K562 (cell line): ENCODE measurements around the gene AIG1. TPM values are rescaled to one million over a fixed set of nuclear protein-coding genes. Genes with fewer than 3 reads are reported as not detected.

Source experiments
- BRD9 ChIP-seq: fragments of 450-650 bp; IDR thresholded peaks from 2 replicates; pipeline ENCODE4 v1.6.1; 2018; ENCODE audit warnings: low read depth; ENCODE audit not compliant: partially characterized antibody
- CBFB ChIP-seq: sonication (generic); formaldehyde crosslinking; IDR thresholded peaks from 2 replicates; pipeline ENCODE4 v1.4.0; 2020; ENCODE audit warnings: mild to moderate bottlenecking, missing genetic modification reagents
- CBX8 ChIP-seq: fragments of 200-600 bp; sonication (generic); IDR thresholded peaks from 2 replicates; pipeline ENCODE4 v1.6.1; 2012; ENCODE audit warnings: borderline replicate concordance, mixed run types, low read depth, mild to moderate bottlenecking, moderate library complexity, mixed read lengths, low read length, control low read depth, inconsistent platforms; ENCODE audit not compliant: poor library complexity, severe bottlenecking; ENCODE audit errors: extremely low read depth
- FOXA3 ChIP-seq, 2 experiments: fragments of 450-650 bp in 1 of 2; sonication (generic) in 1 of 2; formaldehyde crosslinking; IDR thresholded peaks in 1 of 2; conservative IDR thresholded peaks in 1 of 2; 2 replicates each; pipeline versions ENCODE4 v1.4.0 to v1.8.0; 2020 to 2022; ENCODE audit warnings: mild to moderate bottlenecking in 2 of 2, missing genetic modification reagents in 1 of 2
- GABPA ChIP-seq: fragments of 200-800 bp; sonication (Bioruptor generic); conservative IDR thresholded peaks from 2 replicates; pipeline ENCODE4 v1.6.1; 2016; ENCODE audit warnings: low read depth, missing genetic modification characterization, missing compliant biosample characterization
- GTF2A2 ChIP-seq: IDR thresholded peaks from 2 replicates; pipeline ENCODE4 v1.6.1; 2016; ENCODE audit warnings: mild to moderate bottlenecking, missing genetic modification characterization, missing compliant biosample characterization
- HDAC1 ChIP-seq, 2 experiments: fragments of 450-650 bp; IDR thresholded peaks; 2 replicates each; pipeline ENCODE4 v1.6.1; 2016 to 2017; ENCODE audit warnings: inconsistent platforms in 1 of 2, mild to moderate bottlenecking in 1 of 2, moderate library complexity in 1 of 2
- NCOA1 ChIP-seq: fragments of 450-650 bp; IDR thresholded peaks from 2 replicates; pipeline ENCODE4 v1.6.1; 2016; ENCODE audit warnings: low read depth
- POLR2AphosphoS5 ChIP-seq: IDR thresholded peaks from 2 replicates; pipeline ENCODE4 v1.6.1; 2011; ENCODE audit warnings: mild to moderate bottlenecking, low read depth, low read length, moderate library complexity; ENCODE audit not compliant: control insufficient read depth, insufficient read depth
- RAD21 ChIP-seq, 2 experiments: fragments of 250-450 bp in 1 of 2; fragments of 450-650 bp in 1 of 2; sonication (Bioruptor Pico) in 1 of 2; formaldehyde crosslinking in 1 of 2; IDR thresholded peaks in 1 of 2; conservative IDR thresholded peaks in 1 of 2; 2 replicates each; pipeline versions ENCODE4 v1.4.0 to v1.8.0; 2020 to 2022; ENCODE audit warnings: mild to moderate bottlenecking in 2 of 2, moderate library complexity in 1 of 2
- TAF1 ChIP-seq: IDR thresholded peaks from 2 replicates; pipeline ENCODE4 v1.6.1; 2011; ENCODE audit warnings: mild to moderate bottlenecking, low read length, moderate library complexity; ENCODE audit not compliant: insufficient read depth, control insufficient read depth, severe bottlenecking; ENCODE audit errors: extremely low read depth
- TEAD4 ChIP-seq, 2 experiments: sonication (generic) in 1 of 2; formaldehyde crosslinking in 1 of 2; IDR thresholded peaks; 2 replicates each; pipeline versions ENCODE4 v1.6.1 to v1.8.0; 2012 to 2022; ENCODE audit warnings: borderline replicate concordance in 1 of 2, inconsistent platforms in 1 of 2, low read length in 1 of 2, mild to moderate bottlenecking in 1 of 2, missing genetic modification reagents in 1 of 2
- ZFP1 ChIP-seq: fragments of 450-650 bp; formaldehyde crosslinking; IDR thresholded peaks from 2 replicates; pipeline ENCODE4 v1.4.0; 2020; ENCODE audit warnings: mild to moderate bottlenecking, mixed read lengths
- ZNF12 ChIP-seq: sonication (generic); formaldehyde crosslinking; IDR thresholded peaks from 2 replicates; pipeline ENCODE4 v1.4.0; 2020; ENCODE audit warnings: mild to moderate bottlenecking, missing genetic modification reagents
- ZNF609 ChIP-seq: sonication (generic); formaldehyde crosslinking; IDR thresholded peaks from 2 replicates; pipeline ENCODE4 v1.8.1; 2023; ENCODE audit warnings: missing genetic modification reagents, mild to moderate bottlenecking, borderline replicate concordance
- polyA plus RNA-seq, 8 experiments: library from polyadenylated mRNA; depleted of rRNA in 4 of 8; stranded (reverse) in 5 of 8; unstranded in 3 of 8; fragments of >200 nt; fragmentation: Nextera tagmentation in 2 of 8; fragmentation: Illumina TruSeq in 1 of 8; extraction: Ambion mirVana in 2 of 8; extraction: Trizol in 1 of 8; gene quantifications; 2 replicates each; pipeline versions ENCODE4 v1.2.1 to v1.2.3, GENCODE V29; 2011 to 2014; ENCODE audit warnings: inconsistent platforms in 1 of 8, missing spikeins in 1 of 8
- total RNA-seq, 7 experiments: library from RNA; depleted of rRNA in 6 of 7; stranded (reverse); fragments of >200 nt in 6 of 7; fragmentation: Illumina TruSeq in 2 of 7; extraction: Trizol in 2 of 7; gene quantifications; 2 replicates each; pipeline versions ENCODE4 v1.2.1 to v1.2.3, GENCODE V29; 2011 to 2021; ENCODE audit warnings: low replicate concordance in 1 of 7
- TF ChIP-seq, protein P1 (sequence below): fragments of 450-650 bp; formaldehyde crosslinking; IDR thresholded peaks from 2 replicates; pipeline ENCODE4 v1.4.0; 2020; ENCODE audit warnings: mild to moderate bottlenecking, mixed read lengths

The AIG1 gene
- total and polyA plus RNA-seq, 9 of the 15 experiments (the other 6 are each of a cell fraction or from before 2014, with no cell fraction given), result 74.8 to 333 (median 127) TPM

DNA sequence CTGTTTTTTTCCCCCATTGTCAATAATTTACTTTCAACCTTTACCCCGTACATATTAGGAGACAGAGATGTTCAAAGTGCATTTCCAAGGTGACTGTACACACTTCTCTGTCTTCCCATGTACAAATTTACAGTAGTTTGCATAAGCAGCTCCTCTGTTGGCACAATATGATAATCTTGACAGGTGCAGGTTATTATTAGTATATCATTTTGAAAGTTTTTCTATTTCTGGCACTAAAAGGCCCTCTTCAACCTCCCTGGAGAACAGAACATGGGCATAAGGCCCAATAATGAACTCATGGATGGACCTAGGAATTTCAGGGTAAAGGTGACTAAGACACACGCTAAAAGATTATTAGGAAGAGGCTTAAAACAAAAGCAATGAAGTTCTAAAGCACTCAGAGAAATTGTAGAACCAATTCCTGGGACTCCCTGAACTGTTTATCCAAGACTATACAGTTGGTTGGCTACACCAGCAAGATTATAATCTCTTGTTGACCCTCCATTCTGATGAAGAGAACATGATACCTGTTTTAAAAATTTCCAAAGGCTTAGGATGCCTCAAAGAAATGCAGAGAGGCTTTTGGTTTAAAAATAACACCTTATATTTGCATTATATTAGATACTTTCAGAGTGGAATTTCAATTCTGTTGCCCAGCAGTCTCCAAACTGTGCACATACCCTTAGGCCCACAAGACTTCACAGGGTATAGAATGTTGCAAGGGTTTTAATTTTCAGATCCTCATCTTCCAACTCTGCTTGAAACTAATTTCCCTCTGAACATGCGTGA, 1.1 kb downstream of the AIG1 start (continued):
- TF ChIP-seq POLR2AphosphoS5 (no peak), GTF2A2 (tag) (no peak), GABPA (tag) (no peak), ZNF609 (CRISPR knock-in tag) (no peak), TAF1 (no peak), TEAD4 (IDR thresholded peaks at IDR 0.05; ENCODE audit: low read length) (no peak), TEAD4 (CRISPR knock-in tag; IDR thresholded peaks at IDR 0.05; ENCODE audit: borderline replicate concordance) (no peak), ZNF12 (no peak), RAD21 (CRISPR knock-in tag; conservative IDR thresholded peaks at IDR 0.05 in 1 of 2, IDR thresholded peaks at IDR 0.05 in 1 of 2) (no peak), CBFB (no peak), FOXA3 (CRISPR knock-in tag; conservative IDR thresholded peaks at IDR 0.05 in 1 of 2, IDR thresholded peaks at IDR 0.05 in 1 of 2) (peak in 1 of 2 experiments; percentile 51; a peak in 1 of 4 replicates), BRD9 (no peak), ZFP1 (no peak), HDAC1 (IDR thresholded peaks at IDR 0.05) (peak in 1 of 2 experiments; percentile 35; a peak in 1 of 4 replicates), CBX8 (no peak), NCOA1 (no peak)
- TF ChIP-seq, protein P1, sequence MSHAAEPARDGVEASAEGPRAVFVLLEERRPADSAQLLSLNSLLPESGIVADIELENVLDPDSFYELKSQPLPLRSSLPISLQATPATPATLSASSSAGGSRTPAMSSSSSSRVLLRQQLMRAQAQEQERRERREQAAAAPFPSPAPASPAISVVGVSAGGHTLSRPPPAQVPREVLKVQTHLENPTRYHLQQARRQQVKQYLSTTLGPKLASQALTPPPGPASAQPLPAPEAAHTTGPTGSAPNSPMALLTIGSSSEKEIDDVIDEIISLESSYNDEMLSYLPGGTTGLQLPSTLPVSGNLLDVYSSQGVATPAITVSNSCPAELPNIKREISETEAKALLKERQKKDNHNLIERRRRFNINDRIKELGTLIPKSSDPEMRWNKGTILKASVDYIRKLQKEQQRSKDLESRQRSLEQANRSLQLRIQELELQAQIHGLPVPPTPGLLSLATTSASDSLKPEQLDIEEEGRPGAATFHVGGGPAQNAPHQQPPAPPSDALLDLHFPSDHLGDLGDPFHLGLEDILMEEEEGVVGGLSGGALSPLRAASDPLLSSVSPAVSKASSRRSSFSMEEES (CRISPR knock-in tag), result no peak
